Fibroblast of pulmonary artery (primary cell): ENCODE results near the gene PLEKHM2.

Experiments
- DNase-seq: peaks from one replicate; pipeline ENCODE4 v3.0.0-alpha.2; 2010; ENCODE audit warnings: low read depth
- H3K4me3 ChIP-seq: replicated peaks from 2 replicates; pipeline ENCODE4 v1.5.1; 2011; ENCODE audit warnings: low read depth, mild to moderate bottlenecking, control low read depth, low read length, moderate library complexity
- TF ChIP-seq, protein P1 (sequence below): IDR thresholded peaks from 2 replicates; pipeline ENCODE4 v1.5.1; 2011; ENCODE audit warnings: mild to moderate bottlenecking, control low read depth, low read length, inconsistent platforms; ENCODE audit errors: missing control alignments

Gene PLEKHM2

GRCh38 chr1:15760520-15761211, 76.5 kb downstream of the PLEKHM2 start:
- TF ChIP-seq, protein P1, sequence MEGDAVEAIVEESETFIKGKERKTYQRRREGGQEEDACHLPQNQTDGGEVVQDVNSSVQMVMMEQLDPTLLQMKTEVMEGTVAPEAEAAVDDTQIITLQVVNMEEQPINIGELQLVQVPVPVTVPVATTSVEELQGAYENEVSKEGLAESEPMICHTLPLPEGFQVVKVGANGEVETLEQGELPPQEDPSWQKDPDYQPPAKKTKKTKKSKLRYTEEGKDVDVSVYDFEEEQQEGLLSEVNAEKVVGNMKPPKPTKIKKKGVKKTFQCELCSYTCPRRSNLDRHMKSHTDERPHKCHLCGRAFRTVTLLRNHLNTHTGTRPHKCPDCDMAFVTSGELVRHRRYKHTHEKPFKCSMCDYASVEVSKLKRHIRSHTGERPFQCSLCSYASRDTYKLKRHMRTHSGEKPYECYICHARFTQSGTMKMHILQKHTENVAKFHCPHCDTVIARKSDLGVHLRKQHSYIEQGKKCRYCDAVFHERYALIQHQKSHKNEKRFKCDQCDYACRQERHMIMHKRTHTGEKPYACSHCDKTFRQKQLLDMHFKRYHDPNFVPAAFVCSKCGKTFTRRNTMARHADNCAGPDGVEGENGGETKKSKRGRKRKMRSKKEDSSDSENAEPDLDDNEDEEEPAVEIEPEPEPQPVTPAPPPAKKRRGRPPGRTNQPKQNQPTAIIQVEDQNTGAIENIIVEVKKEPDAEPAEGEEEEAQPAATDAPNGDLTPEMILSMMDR: no peak
- DNase-seq: peak; percentile 94
- H3K4me3 ChIP-seq: peak overlapping the region; percentile 72

DNA sequence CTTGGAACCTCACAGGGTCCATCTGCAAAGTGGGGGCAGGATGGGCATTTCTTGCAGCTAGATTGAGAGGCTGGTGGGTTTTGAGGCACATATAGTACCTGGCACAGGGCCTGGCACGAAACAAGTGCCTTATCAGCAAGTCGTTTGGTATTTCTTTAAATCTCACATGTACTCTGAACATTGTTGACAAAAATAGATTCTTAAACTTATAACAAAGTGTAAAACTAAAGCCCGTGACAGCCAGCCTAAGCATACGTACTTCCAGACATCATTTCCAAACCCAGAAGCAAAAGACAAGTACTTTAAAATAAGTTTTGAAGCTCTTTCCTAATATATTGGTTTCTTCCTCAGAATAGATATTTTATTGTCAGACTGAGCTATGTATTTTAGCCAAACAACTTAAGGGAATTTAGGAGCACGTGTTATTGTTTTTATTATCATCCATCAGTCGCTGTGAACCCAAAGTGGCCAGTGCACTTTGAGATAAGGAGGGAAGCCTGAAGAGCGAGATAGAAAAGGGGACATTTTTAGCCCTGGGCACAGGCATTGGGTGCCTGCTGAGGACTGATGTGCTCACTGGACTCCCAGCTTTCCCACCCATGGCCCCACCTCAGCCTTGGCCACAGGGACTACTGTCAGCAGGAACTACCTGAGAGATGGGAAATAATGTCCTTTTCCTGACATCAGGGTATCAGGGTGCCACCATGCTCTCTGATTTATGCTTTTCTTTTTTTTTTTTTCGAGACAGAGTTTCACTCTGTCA, 77.4 kb downstream of the PLEKHM2 start:
- TF ChIP-seq, protein P1: no peak
- no peak for DNase-seq
- peak overlapping the region; percentile 72 for H3K4me3 ChIP-seq

GRCh38 chr1:15762546-15762945, 78.4 kb downstream of the PLEKHM2 start:
- TF ChIP-seq, protein P1: no peak
- no peak for DNase-seq
- no peak overlapping the region for H3K4me3 ChIP-seq

GRCh38 chr1:15764269-15764764, 80.2 kb downstream of the PLEKHM2 start:
- TF ChIP-seq, protein P1: no peak
- H3K4me3 ChIP-seq: no peak overlapping the region
- no peak for DNase-seq

DNA sequence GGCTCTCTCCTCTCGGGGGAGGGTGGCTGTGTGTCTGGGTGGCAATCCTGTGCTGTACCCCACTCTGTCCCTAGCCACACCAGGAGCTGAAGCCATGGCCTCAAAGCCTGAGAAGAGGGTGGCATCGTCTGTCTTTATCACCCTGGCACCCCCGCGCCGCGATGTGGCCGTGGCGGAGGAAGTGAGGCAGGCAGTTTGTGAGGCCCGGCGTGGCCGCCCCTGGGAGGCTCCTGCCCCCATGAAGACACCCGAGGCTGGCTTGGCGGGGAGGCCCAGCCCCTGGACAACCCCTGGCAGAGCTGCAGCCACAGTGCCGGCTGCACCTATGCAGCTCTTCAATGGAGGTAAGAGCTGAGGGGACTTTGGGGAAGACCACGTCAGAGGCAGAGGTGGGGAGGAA, 80.8 kb downstream of the PLEKHM2 start:
- TF ChIP-seq, protein P1: no peak
- DNase-seq: no peak
- H3K4me3 ChIP-seq: no peak overlapping the region

- H3K4me3 ChIP-seq: no peak overlapping the region
- TF ChIP-seq, protein P1: no peak
- peak; percentile 86 for DNase-seq
Measured at GRCh38 chr1:15765495-15766194, 81.5 kb downstream of the PLEKHM2 start.
